Loucy (cell line): ENCODE results near the gene NCKAP5.

Experiments used
- H2AFZ ChIP-seq: fragments of 200-600 bp; sonication (generic); 2 replicates; pipeline ENCODE4 v1.6.0; 2016; ENCODE audit warnings: antibody characterized with exemption, mild to moderate bottlenecking, low read length, moderate library complexity
- H3F3A ChIP-seq: fragments of 200-600 bp; 2 replicates; pipeline ENCODE4 v1.6.0; 2016; ENCODE audit warnings: antibody characterized with exemption, low read depth, mild to moderate bottlenecking
- H3K27me3 ChIP-seq: fragments of 200-600 bp; sonication (generic); 2 replicates; pipeline ENCODE4 v1.6.1; 2014; ENCODE audit warnings: low read length, mild to moderate bottlenecking; ENCODE audit not compliant: insufficient read depth, poor library complexity, severe bottlenecking
- H3K36me3 ChIP-seq: fragments of 200-600 bp; sonication (generic); 2 replicates; pipeline ENCODE4 v1.6.1; 2016; ENCODE audit warnings: low read length; ENCODE audit not compliant: insufficient read depth
- H3K4me1 ChIP-seq: fragments of 200-600 bp; sonication (generic); 2 replicates; pipeline ENCODE4 v1.5.1; 2014; ENCODE audit warnings: low read length, mild to moderate bottlenecking; ENCODE audit not compliant: insufficient read depth, poor library complexity, severe bottlenecking
- H3K4me2 ChIP-seq: fragments of 200-600 bp; sonication (generic); 2 replicates; pipeline ENCODE4 v1.6.0; 2014; ENCODE audit warnings: antibody characterized with exemption, low read length, low read depth, mild to moderate bottlenecking; ENCODE audit not compliant: poor library complexity, severe bottlenecking
- H3K4me3 ChIP-seq: fragments of 200-600 bp; sonication (generic); 2 replicates; pipeline ENCODE4 v1.5.1; 2014; ENCODE audit warnings: low read length, mild to moderate bottlenecking, mixed read lengths; ENCODE audit not compliant: poor library complexity, severe bottlenecking
- H3K79me2 ChIP-seq: fragments of 200-600 bp; sonication (generic); 2 replicates; pipeline ENCODE4 v1.6.1; 2014; ENCODE audit warnings: low read length; ENCODE audit not compliant: insufficient read depth
- H3K9ac ChIP-seq: fragments of 200-600 bp; sonication (generic); 2 replicates; pipeline ENCODE4 v1.6.0; 2014; ENCODE audit warnings: mild to moderate bottlenecking, low read depth, low read length, moderate library complexity; ENCODE audit not compliant: poor library complexity, severe bottlenecking
- H3K9me2 ChIP-seq: fragments of 200-600 bp; sonication (generic); replicated peaks from 2 replicates; pipeline ENCODE4 v1.6.1; 2016; ENCODE audit warnings: low read depth, low read length, mixed read lengths
- H3K9me3 ChIP-seq: fragments of 200-600 bp; sonication (generic); 2 replicates; pipeline ENCODE4 v1.6.1; 2014; ENCODE audit warnings: mild to moderate bottlenecking, antibody characterized with exemption, low read length, low read depth; ENCODE audit not compliant: insufficient read depth
- H4K20me1 ChIP-seq: fragments of 200-600 bp; sonication (generic); 2 replicates; pipeline ENCODE4 v1.6.0; 2014; ENCODE audit warnings: antibody characterized with exemption, low read length, mild to moderate bottlenecking; ENCODE audit not compliant: insufficient read depth, poor library complexity, severe bottlenecking
- CTCF ChIP-seq: fragments of 200-600 bp; sonication (generic); conservative IDR thresholded peaks from 2 replicates; pipeline ENCODE4 v1.5.1; 2014; ENCODE audit warnings: mild to moderate bottlenecking, antibody characterized with exemption, low read length
- EZH2phosphoT487 ChIP-seq: fragments of 200-600 bp; IDR thresholded peaks from 2 replicates; pipeline ENCODE4 v1.6.1; 2018; ENCODE audit warnings: antibody characterized with exemption, mild to moderate bottlenecking, moderate library complexity, borderline replicate concordance

Gene NCKAP5

GRCh38 chr2:132669908-132670495 is 898.3 kb downstream of the NCKAP5 start, which contains the start of gene LYPD1:
TSS of gene LYPD1 (minus strand) at chr2:132670205. CDS start at chr2:132669932, 273 bp downstream.
- Histone ChIP-seq H3K27me3 (no peaks in the 10 kb centered on the region), H3K36me3 (no peaks in the 10 kb centered on the region), H3F3A (no peaks in the 10 kb centered on the region), H3K4me2 (no peak within 1 kb of the TSS), H3K9ac (no peak within 1 kb of the TSS), H2AFZ (no peak within 1 kb of the TSS), H3K4me3 (no peak within 1 kb of the TSS), H3K79me2 (no peaks in the 10 kb centered on the region), H3K4me1 (no peaks in the 10 kb centered on the region), H4K20me1 (no peaks in the 10 kb centered on the region), H3K9me3 (no peaks in the 10 kb centered on the region; the same call in 1 of the 2 replicates), H3K9me2 (no peaks in the 10 kb centered on the region)
- TF ChIP-seq CTCF (no peak), EZH2phosphoT487 (no peak)

- no peaks in the 10 kb centered on the region for H3K4me1 ChIP-seq
- no peaks in the 10 kb centered on the region for H4K20me1 ChIP-seq
- H3K36me3 ChIP-seq = no peaks in the 10 kb centered on the region
- no peaks in the 10 kb centered on the region; the same call in 1 of the 2 replicates for H3K9me3 ChIP-seq
- no peak overlapping the region for H3K4me2 ChIP-seq
- no peak overlapping the region for H3K4me3 ChIP-seq
- no peaks in the 10 kb centered on the region for H3K9me2 ChIP-seq
- TF ChIP-seq EZH2phosphoT487 (no peak), CTCF (no peak)
- H3K27me3 ChIP-seq = no peaks in the 10 kb centered on the region
- no peaks in the 10 kb centered on the region for H3F3A ChIP-seq
- no peak overlapping the region for H2AFZ ChIP-seq
- H3K9ac ChIP-seq = no peak overlapping the region
- no peaks in the 10 kb centered on the region for H3K79me2 ChIP-seq
Measured at GRCh38 chr2:132668987-132669907, 899.0 kb downstream of the NCKAP5 start.

- Histone ChIP-seq H3K9me3 (no peaks in the 10 kb centered on the region), H3K4me1 (no peaks in the 10 kb centered on the region), H3K9me2 (no peaks in the 10 kb centered on the region), H3F3A (no peaks in the 10 kb centered on the region), H3K4me3 (no peak overlapping the region), H2AFZ (no peak overlapping the region), H4K20me1 (no peaks in the 10 kb centered on the region), H3K4me2 (no peak overlapping the region), H3K36me3 (no peaks in the 10 kb centered on the region), H3K9ac (no peak overlapping the region), H3K27me3 (no peaks in the 10 kb centered on the region), H3K79me2 (no peaks in the 10 kb centered on the region)
- TF ChIP-seq CTCF = no peak
- TF ChIP-seq EZH2phosphoT487 = no peak
Measured at GRCh38 chr2:132668189-132668823, 900.0 kb downstream of the NCKAP5 start.
